SIG-M5 treated with dmso at 0.1 percent for 504 hours (cell line): ENCODE measurements around the gene TACC2.
A peak's percentile ranks its signal among the peaks of the same experiment; 100 is the strongest.

ENCODE experiments used
- DNase-seq: peaks from one replicate; lab custom pipeline; 2025; ENCODE audit not compliant: unreplicated experiment; lab: John Stamatoyannopoulos, UW

Gene TACC2

GRCh38 chr10:122029499-122030199 is 40.7 kb downstream of the TACC2 start:
- DNase-seq = no peak

GRCh38 chr10:122030200-122030552 is 41.2 kb downstream of the TACC2 start:
- DNase-seq = no peak

- no peak for DNase-seq
Observed at GRCh38 chr10:122033224-122033926, 44.4 kb downstream of the TACC2 start.

- no peak for DNase-seq
Observed at GRCh38 chr10:122034149-122034756, 45.3 kb downstream of the TACC2 start.

- DNase-seq = no peak
Observed at GRCh38 chr10:122040786-122041185, 51.8 kb downstream of the TACC2 start.

GRCh38 chr10:122042836-122043235 is 53.9 kb downstream of the TACC2 start:
- DNase-seq = no peak

GRCh38 chr10:122044045-122044661 is 55.2 kb downstream of the TACC2 start:
- DNase-seq = no peak

GRCh38 chr10:122044713-122045112 is 55.8 kb downstream of the TACC2 start:
- DNase-seq = no peak

- DNase-seq = no peak
Observed at GRCh38 chr10:122045212-122045611, 56.2 kb downstream of the TACC2 start.

GRCh38 chr10:122047560-122047959 is 58.6 kb downstream of the TACC2 start:
- DNase-seq = no peak

- no peak for DNase-seq
Observed at GRCh38 chr10:122049076-122049475, 60.1 kb downstream of the TACC2 start.

GRCh38 chr10:122050311-122050710 is 61.3 kb downstream of the TACC2 start:
- DNase-seq = no peak

- no peak for DNase-seq
Observed at GRCh38 chr10:122050811-122051210, 61.8 kb downstream of the TACC2 start.

GRCh38 chr10:122051609-122052385 is 62.8 kb downstream of the TACC2 start:
- peak; percentile 11 for DNase-seq

GRCh38 chr10:122052701-122053100 is 63.7 kb downstream of the TACC2 start:
- no peak for DNase-seq

- no peak for DNase-seq
Observed at GRCh38 chr10:122053314-122053713, 64.4 kb downstream of the TACC2 start.

- DNase-seq = no peak
Observed at GRCh38 chr10:122054048-122055025, 65.4 kb downstream of the TACC2 start.

- DNase-seq = no peak
Observed at GRCh38 chr10:122055252-122055651, 66.3 kb downstream of the TACC2 start.

GRCh38 chr10:122056431-122057094 is 67.6 kb downstream of the TACC2 start:
- DNase-seq = no peak
